Esophagus muscularis mucosa (tissue), 3 donors: Measurements from ENCODE around the gene MYBPC1.

Experiments used
- CTCF ChIP-seq, 3 experiments: fragments of 200-600 bp in 2 of 3; fragments of 450-650 bp in 1 of 3; sonication (generic) in 2 of 3; IDR thresholded peaks; one replicate each; pipeline ENCODE4 v1.5.1; 2017 to 2019; ENCODE audit warnings: antibody characterized with exemption in 3 of 3, mild to moderate bottlenecking in 2 of 3, moderate library complexity in 1 of 3
- POLR2A ChIP-seq: fragments of 450-650 bp; IDR thresholded peaks from one replicate; pipeline ENCODE4 v1.6.1; 2017; ENCODE audit warnings: antibody characterized with exemption, moderate library complexity, mild to moderate bottlenecking, low read depth
- POLR2AphosphoS5 ChIP-seq, 2 donors: sonication (generic); formaldehyde crosslinking; IDR thresholded peaks; one replicate each; pipeline ENCODE4 v1.6.1; 2017; ENCODE audit warnings: antibody characterized with exemption in 2 of 2

GRCh38 chr12:101566318-101566717 lies 28.5 kb upstream of the MYBPC1 start:
- TF ChIP-seq CTCF (IDR thresholded peaks at IDR 0.05) (no peak), POLR2AphosphoS5 (IDR thresholded peaks at IDR 0.05) (no peak), POLR2A (no peak)
